ENCODE results near the gene PRR5L. TPM values are rescaled to one million over a fixed set of nuclear protein-coding genes. Genes with fewer than 3 reads are reported as not detected.

PRR5L gene
- total and polyA plus RNA-seq, 2 experiments from 2014 or later: 3.1 to 7.5 TPM

- H3K9me2 ChIP-seq (replicated peaks; ENCODE audit: insufficient read depth): no peaks in the 10 kb centered on the region
- H3K79me2 ChIP-seq: no peaks in the 10 kb centered on the region
- H3K36me3 ChIP-seq (replicated peaks; ENCODE audit: insufficient read depth, low read depth): no peaks in the 10 kb centered on the region
- 88% methylated on average over 3 of the region's 3 CpGs for WGBS (ENCODE audit: low lambda C conversion rate, missing lambda C conversion rate)
- H3K27me3 ChIP-seq: no peaks in the 10 kb centered on the region
- TF ChIP-seq EZH2 (IDR thresholded peaks at IDR 0.05; ENCODE audit: borderline replicate concordance) (no peak), EZH2phosphoT487 (IDR thresholded peaks at IDR 0.05; ENCODE audit: low read depth, severe bottlenecking, unreplicated experiment) (no peak)
- H3K9me3 ChIP-seq (ENCODE audit: low read depth): no peaks in the 10 kb centered on the region
- peak overlapping the region; percentile 42 for H3K27ac ChIP-seq
- no peaks in the 10 kb centered on the region for H4K20me1 ChIP-seq (ENCODE audit: insufficient read depth, poor library complexity, severe bottlenecking)
- H3K4me3 ChIP-seq: no peak overlapping the region
- peaks cover 41% of the 10 kb centered on the region for H3K4me1 ChIP-seq (ENCODE audit: insufficient read depth)
- no peak for DNase-seq (ENCODE audit: low spot score)
- no peak overlapping the region for H2AFZ ChIP-seq
- H3K4me2 ChIP-seq: no peak overlapping the region
These were observed 157.6 kb downstream of the PRR5L start for GRCh38 chr11:36453678-36454077.

- Histone ChIP-seq H3K4me1 (ENCODE audit: insufficient read depth) (peaks cover 41% of the 10 kb centered on the region), H3K9me3 (ENCODE audit: low read depth) (no peaks in the 10 kb centered on the region), H2AFZ (no peak overlapping the region), H3K36me3 (replicated peaks; ENCODE audit: insufficient read depth, low read depth) (no peaks in the 10 kb centered on the region), H3K4me2 (no peak overlapping the region), H3K27me3 (no peaks in the 10 kb centered on the region), H3K27ac (peak overlapping the region; percentile 77), H3K79me2 (no peaks in the 10 kb centered on the region), H4K20me1 (ENCODE audit: insufficient read depth, poor library complexity, severe bottlenecking) (no peaks in the 10 kb centered on the region), H3K9me2 (replicated peaks; ENCODE audit: insufficient read depth) (no peaks in the 10 kb centered on the region), H3K4me3 (no peak overlapping the region)
- 87% methylated on average over 17 of the region's 18 CpGs for whole genome bisulfite sequencing (ENCODE audit: low lambda C conversion rate, missing lambda C conversion rate)
- no peak for TF ChIP-seq CTCF (IDR thresholded peaks at IDR 0.05; ENCODE audit: poor library complexity)
- TF ChIP-seq EZH2phosphoT487 (IDR thresholded peaks at IDR 0.05; ENCODE audit: low read depth, severe bottlenecking, unreplicated experiment): no peak
- no peak for TF ChIP-seq EZH2 (IDR thresholded peaks at IDR 0.05; ENCODE audit: borderline replicate concordance)
- no peak for DNase-seq (ENCODE audit: low spot score)
These were observed 158.5 kb downstream of the PRR5L start for GRCh38 chr11:36454551-36454940.

GRCh38 chr11:36454941-36455631 lies 159.0 kb downstream of the PRR5L start:
- H3K4me1 ChIP-seq (ENCODE audit: insufficient read depth): peaks cover 41% of the 10 kb centered on the region
- no peak overlapping the region for H3K4me3 ChIP-seq
- H3K79me2 ChIP-seq: no peaks in the 10 kb centered on the region
- H4K20me1 ChIP-seq (ENCODE audit: insufficient read depth, poor library complexity, severe bottlenecking): no peaks in the 10 kb centered on the region
- H3K4me2 ChIP-seq: no peak overlapping the region
- no peak for DNase-seq (ENCODE audit: low spot score)
- no peak for TF ChIP-seq EZH2 (IDR thresholded peaks at IDR 0.05; ENCODE audit: borderline replicate concordance)
- no peak for TF ChIP-seq EZH2phosphoT487 (IDR thresholded peaks at IDR 0.05; ENCODE audit: low read depth, severe bottlenecking, unreplicated experiment)
- TF ChIP-seq CTCF (IDR thresholded peaks at IDR 0.05; ENCODE audit: poor library complexity): no peak
- WGBS (ENCODE audit: low lambda C conversion rate, missing lambda C conversion rate): 72% methylated on average over 17 of the region's 17 CpGs
- peak overlapping the region; percentile 77 for H3K27ac ChIP-seq
- no peaks in the 10 kb centered on the region for H3K9me3 ChIP-seq (ENCODE audit: low read depth)
- no peaks in the 10 kb centered on the region for H3K9me2 ChIP-seq (replicated peaks; ENCODE audit: insufficient read depth)
- no peaks in the 10 kb centered on the region for H3K27me3 ChIP-seq
- H2AFZ ChIP-seq: no peak overlapping the region
- H3K36me3 ChIP-seq (replicated peaks; ENCODE audit: insufficient read depth, low read depth): no peaks in the 10 kb centered on the region

GRCh38 chr11:36455658-36456111 lies 159.6 kb downstream of the PRR5L start:
- H3K4me1 ChIP-seq (ENCODE audit: insufficient read depth): peaks cover 41% of the 10 kb centered on the region
- no peak overlapping the region for H3K4me2 ChIP-seq
- no peaks in the 10 kb centered on the region for H3K27me3 ChIP-seq
- TF ChIP-seq EZH2phosphoT487 (IDR thresholded peaks at IDR 0.05; ENCODE audit: low read depth, severe bottlenecking, unreplicated experiment) (no peak), CTCF (IDR thresholded peaks at IDR 0.05; ENCODE audit: poor library complexity) (no peak), EZH2 (IDR thresholded peaks at IDR 0.05; ENCODE audit: borderline replicate concordance) (no peak)
- peak; percentile 79 for DNase-seq (ENCODE audit: low spot score)
- no peaks in the 10 kb centered on the region for H4K20me1 ChIP-seq (ENCODE audit: insufficient read depth, poor library complexity, severe bottlenecking)
- H3K4me3 ChIP-seq: no peak overlapping the region
- H3K9me3 ChIP-seq (ENCODE audit: low read depth): no peaks in the 10 kb centered on the region
- H2AFZ ChIP-seq: no peak overlapping the region
- no peaks in the 10 kb centered on the region for H3K36me3 ChIP-seq (replicated peaks; ENCODE audit: insufficient read depth, low read depth)
- WGBS (ENCODE audit: low lambda C conversion rate, missing lambda C conversion rate): 55% methylated on average over 11 of the region's 11 CpGs
- peak overlapping the region; percentile 77 for H3K27ac ChIP-seq
- H3K79me2 ChIP-seq: no peaks in the 10 kb centered on the region
- no peaks in the 10 kb centered on the region for H3K9me2 ChIP-seq (replicated peaks; ENCODE audit: insufficient read depth)
